NCI-H510A treated with DMSO at 0.1 percent for 48 hours (cell line): Measurements from ENCODE around the gene OTULIN.

Source experiments
- DNase-seq: peaks from one replicate; lab custom pipeline; 2025; lab: John Stamatoyannopoulos, UW

OTULIN gene

DNA sequence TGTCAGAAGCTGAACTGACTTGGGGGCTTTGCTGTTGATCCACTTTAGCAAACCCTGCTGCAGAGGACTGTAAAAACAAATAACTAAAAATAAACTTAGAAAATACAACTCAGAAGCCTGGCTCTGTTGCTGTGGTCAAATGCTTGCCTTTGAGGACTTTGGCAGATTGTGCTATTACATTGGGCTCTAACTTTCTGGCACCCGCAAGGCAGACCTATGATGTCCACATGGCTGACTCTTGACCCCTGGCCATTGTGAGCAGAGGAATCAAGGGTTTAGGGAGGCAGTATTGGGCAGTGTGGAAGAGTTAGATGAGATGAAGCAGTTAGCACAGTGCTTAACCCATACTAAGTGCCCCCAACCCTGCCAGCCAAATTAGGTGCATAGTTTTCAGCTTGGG lies 34.0 kb downstream of the OTULIN start:
- no peak for DNase-seq

DNA sequence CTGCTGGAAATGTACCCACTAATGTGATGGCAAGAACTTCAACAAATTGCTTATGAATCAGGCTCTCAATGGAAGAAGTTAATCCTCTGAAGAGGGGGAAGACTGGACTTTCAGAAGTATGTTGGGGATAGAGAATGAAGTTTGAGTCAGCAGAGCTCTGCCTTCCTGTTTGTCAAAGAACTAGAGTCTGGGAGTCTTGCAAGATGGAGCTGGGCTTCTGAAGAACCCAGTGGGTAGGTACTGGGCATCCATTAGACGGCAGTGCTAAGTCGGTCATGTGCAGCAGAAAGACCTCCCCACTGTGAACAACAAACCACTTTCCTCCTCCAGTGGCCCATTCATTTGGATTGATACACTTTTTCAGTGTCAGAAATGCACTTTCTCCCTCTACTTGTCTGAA lies 34.6 kb downstream of the OTULIN start:
- DNase-seq: no peak

DNA sequence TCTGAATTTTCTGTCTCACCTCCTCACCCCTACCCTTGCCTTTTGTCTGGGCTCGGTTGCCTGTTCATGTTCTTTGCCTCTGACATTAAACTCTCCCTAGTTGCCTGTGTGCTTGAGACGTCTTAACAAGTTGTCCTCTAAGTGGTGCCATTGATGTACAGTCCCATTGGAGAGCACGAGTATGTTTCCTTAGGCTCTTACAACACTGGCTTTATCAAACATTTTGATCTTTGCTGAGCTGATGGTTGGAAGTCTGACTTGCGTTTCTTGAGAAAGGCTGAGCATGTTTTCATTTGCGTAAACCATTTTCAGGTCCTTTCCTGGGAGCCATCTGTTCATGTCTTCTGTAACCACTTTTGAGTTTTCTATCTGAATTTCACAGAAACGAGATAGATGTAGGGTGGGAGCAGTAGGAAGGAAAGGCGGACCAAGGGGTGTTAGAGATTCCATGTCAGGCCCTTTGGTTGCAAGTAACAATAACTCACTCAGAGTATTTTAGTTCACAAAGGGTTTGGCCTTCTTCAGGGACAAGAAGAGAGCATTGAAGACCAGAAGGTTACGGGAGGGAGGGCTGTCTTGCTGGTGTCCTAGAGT lies 35.4 kb downstream of the OTULIN start:
- DNase-seq: no peak

- DNase-seq: no peak
Measured at GRCh38 chr5:14700478-14701436, 36.2 kb downstream of the OTULIN start.

GRCh38 chr5:14701556-14701955 lies 37.0 kb downstream of the OTULIN start:
- no peak for DNase-seq

GRCh38 chr5:14702238-14702839 lies 37.8 kb downstream of the OTULIN start:
- DNase-seq: no peak

DNA sequence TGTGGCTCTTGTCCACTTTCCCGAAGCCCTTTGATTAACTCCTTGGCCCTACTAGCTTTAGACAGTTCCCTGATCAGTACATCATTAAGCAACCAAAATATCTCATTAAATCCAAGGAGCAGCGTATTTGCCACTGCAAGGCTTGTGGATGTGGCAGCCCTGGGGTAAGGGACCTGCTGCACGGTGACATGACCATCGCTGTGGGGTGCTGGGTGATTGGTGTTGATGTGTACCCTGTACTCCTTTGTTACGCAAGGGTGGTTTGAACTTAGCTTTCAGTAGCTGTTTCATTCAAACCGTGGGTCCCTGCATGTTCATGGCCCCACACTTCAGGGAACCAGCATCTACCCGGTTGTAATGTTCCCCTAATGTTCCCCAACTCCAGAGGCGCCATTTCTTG lies 41.0 kb downstream of the OTULIN start:
- DNase-seq: no peak

GRCh38 chr5:14706615-14707021 lies 42.1 kb downstream of the OTULIN start:
- no peak for DNase-seq

DNA sequence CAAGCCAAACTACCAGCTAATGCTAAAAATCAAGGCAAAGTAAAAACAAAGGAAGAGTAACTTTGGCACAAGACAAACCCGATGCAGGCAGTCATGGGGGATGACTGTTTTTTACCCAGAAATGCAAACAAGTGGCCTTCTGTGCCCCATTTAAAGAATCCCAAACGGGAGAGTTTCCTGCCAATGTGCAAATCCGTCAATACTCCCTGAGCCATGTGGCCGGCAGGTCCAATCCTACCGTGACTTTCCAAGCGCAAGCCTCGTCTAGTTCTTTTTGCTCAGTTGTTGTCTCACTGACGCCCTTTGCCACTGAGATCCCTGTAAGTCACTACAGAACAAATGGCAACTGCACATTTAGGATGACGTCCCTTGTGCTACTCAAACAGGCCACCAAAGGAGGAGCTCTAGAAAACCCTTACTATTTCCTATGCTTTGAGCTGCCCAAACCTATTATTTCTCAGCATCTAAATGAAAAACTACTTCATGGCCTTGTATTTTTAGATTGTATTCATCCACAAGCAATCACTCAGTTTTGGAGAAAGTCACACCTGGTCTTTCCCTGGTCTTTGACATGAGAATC lies 43.4 kb downstream of the OTULIN start:
- no peak for DNase-seq

GRCh38 chr5:14708551-14708950 lies 44.0 kb downstream of the OTULIN start:
- no peak for DNase-seq

- no peak for DNase-seq
Measured at GRCh38 chr5:14710313-14710994, 45.9 kb downstream of the OTULIN start.

DNA sequence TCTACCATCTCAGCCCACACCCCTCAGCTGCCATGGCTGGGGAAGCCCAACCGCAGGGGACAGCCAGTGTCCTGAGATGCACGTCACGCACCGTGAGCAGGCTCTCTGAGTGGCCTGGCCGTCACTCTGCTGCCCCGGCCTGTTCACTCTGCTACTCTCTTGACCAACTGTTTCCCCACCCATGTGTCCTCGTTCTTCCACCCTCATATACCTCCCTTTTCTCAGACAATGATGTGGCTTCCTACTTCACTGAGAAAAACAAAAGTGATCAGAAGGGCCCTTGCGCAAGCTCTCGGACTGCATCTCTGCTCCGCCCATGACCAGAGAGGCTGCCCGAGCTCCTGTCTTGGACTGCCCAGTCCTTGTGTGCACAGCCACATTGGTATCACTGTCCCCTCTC lies 47.6 kb downstream of the OTULIN start:
- DNase-seq: no peak

GRCh38 chr5:14712666-14713065 lies 48.1 kb downstream of the OTULIN start:
- DNase-seq: no peak

GRCh38 chr5:14713476-14714390 lies 49.2 kb downstream of the OTULIN start:
- DNase-seq: no peak

GRCh38 chr5:14714706-14715105 lies 50.2 kb downstream of the OTULIN start:
- peak; percentile 94 for DNase-seq

DNA sequence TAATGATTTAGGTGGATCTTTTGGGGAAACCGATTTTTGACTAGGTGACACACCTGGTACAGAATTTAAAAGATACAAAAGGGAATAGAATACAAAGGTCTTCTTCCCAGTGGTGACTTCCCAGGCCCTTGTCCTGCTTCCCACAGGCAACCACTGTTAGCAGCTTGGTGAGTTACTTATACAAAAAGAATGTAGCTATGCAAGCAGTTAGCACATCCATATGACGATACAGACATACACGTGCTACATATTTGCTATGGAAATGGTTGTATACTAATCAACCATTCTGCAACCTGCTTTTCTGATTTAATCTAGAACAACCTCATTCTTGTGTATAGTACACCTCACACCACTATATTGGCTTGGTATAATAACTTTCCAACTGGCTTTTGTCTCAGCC lies 51.0 kb downstream of the OTULIN start:
- no peak for DNase-seq

DNA sequence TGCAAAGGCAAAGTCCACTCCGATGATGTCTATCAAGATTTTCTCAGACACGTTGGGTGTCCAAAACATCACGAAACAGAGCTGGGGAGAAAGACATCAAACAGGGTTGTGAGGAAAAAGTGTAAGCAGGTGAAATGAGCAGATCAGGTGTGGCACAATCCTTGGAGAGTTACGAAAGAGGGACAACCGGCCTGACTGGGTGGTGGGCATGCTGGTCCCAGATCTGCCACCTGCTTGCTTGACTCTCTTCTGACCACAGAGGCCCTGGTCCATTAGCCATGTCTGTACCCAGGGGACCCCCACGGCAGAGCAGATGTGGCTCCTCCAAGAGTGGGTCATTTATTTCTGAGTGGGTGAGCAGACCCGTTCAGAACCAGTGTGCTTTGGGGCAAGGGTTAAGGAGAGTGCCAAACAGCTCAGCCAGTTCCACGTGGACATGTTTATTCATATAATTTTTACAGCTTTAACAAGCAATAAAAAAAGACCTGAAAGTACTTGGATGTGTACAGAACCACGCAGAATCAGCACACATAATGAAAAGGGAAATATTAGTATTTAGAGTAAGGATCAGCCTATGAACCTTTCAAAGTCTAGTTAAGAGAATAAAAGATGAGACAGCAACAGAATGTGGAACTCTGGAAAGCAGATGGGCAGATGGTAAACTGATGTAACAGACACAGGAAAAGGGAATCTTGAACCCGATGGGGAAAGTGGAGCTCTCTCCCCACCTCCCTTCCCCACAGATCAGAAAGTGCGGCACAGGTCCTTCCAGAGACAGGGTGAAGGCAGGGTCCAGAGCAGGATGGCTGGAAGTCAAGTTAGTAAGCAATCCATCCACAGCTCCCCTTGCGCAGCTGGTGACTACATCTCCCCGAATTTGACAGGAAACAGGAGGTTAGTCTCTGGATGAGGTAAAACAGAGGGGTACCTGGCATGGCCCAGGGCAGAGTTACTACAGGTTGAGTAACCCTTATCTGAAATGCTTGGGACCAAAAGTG lies 52.5 kb downstream of the OTULIN start:
- no peak for DNase-seq

DNA sequence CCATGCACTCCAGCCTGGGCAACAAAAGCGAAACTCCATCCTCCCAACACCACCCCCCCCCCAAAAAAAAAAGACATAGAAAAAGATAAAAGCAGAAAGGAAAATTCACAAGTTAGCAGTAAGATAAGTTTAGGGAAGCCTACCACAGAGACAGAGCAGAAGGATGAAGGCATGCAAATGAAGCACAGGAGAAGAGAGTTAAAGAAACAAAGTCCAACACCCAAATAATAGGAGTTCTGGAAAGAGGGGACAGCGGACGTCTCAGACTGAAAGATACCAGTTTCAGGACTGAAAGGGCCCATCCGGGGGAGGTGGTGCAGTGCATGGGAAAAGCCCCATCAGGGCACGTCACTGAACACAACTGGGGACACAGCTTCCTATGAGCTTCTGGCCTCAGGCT lies 54.3 kb downstream of the OTULIN start:
- no peak for DNase-seq

DNA sequence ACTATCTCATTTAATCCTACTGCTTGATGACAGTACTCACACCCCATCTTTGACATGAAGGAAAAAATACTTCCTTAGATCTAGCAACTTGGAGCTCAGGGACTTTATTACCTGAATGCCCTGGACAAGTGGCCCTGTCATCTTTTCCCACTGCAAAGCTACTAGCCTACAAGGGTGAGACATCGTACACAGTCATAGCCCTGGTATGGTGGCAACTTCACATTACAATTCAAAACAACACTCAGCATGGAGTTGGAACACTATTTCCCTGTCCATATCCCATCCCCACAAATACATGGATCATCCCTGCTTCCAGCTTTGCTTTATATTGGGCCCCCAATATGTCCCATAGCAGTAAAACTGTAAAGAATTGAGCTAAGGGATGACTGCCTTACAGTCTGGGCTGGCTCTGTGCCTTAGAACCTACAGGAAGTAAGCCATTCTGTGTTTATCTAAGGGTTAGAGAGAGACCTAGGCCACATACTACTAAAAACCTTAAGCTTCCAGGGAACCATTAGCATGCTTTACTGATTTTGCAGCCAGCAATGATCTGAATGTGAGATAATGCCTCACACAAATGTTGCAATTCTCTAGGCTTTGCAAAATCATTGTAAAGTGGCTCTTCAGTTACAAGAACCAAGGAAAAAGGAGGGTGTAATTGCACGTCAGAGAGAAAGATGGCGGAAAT lies 55.9 kb downstream of the OTULIN start:
- DNase-seq: no peak
